GM19023 (cell line): ENCODE measurements around the gene TULP4.
"Not testable (repeated sequence)": the region's sequence is repeated elsewhere in the genome, so short reads cannot be mapped to it uniquely, and the experiment has no call there.

Experiments
- ATAC-seq: cut with Tn5 transposase; IDR thresholded peaks from one replicate; pipeline ENCODE4 v1.9.1; 2021; ENCODE audit warnings: mild to moderate bottlenecking, moderate library complexity; ENCODE audit not compliant: unreplicated experiment

Gene TULP4

DNA sequence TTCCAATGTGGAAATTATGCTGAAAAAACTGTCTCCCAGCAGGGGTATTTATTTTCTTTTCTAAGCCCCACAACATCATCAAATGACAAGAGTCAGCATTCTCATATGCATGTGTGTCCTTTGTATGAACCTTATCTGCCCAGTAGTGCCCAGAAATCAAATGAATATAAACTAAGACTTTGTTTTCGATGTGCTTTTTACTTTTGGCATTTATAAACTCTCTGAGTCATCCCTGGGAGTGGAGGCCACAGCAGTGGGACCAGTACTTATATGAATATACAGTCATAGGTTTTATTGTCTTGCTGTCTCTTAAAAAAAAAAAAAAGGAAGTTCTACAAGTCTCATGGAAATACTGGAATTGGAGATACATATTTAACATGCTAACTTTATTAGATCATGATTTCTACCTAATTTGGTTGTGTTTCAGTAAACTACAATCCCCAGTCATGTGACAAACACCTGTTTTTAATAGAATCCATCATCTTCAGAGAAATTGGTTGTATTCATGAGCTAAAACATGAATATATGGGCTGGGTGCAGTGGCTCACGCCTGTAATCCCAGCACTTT, 148.4 kb downstream of the TULP4 start:
- no peak for ATAC-seq

DNA sequence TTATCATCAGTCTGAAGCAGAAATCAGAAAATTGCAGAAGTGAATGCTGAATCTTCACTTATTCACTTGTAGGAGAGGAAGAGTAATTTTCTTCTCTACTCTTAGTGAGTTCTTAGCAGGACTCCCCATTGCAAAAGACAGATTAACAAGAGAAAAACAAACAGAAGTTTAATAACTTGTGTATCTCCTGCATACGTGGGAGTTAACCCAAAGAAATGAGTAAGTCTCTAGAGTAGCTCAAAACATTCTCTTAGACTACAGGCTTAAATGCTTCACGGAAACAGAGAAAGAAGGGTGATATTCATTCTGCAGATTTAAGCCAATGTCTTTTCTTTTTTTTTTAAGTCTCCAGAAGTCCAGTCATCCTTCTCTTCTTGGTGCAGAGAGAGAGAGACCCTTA, 149.7 kb downstream of the TULP4 start:
- ATAC-seq, result no peak

DNA sequence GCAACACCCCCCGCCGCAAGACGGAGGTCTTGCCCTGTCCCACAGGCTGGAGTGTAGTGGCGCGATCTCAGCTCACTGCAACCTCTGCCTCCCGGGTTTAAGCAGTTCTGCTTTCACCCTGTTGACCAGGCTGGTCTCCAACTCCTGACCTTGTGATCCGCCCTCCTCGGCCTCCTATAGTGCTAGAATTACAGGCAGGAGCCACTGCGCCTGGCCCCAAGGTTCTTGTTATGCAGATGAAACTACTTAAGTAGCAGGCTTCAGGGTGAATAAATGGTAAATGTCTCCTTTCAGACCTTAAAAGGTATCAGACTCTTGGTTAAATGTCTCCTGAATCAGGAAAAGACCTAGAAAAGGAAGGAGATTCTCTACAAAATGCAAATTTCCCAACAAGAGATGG, 152.2 kb downstream of the TULP4 start:
- no peak for ATAC-seq

DNA sequence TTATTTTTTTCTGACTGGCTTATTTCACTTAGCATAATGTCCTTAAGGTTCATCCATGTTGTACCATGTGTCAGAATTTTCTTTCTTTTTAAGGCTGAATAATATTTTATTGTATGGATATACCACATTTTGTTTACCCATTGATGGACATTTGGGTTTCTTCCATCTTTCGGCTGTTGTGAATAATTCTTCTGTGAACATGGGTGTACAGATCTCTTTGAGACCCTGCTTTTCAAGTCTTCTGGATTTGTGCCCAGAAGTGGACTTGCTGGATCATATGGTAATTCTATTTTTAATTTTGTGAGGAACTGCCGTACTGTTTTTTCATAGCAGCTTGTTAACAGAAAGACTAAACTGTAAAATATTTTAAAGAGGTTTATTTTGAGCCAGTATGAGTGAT, 153.0 kb downstream of the TULP4 start:
- no peak for ATAC-seq

DNA sequence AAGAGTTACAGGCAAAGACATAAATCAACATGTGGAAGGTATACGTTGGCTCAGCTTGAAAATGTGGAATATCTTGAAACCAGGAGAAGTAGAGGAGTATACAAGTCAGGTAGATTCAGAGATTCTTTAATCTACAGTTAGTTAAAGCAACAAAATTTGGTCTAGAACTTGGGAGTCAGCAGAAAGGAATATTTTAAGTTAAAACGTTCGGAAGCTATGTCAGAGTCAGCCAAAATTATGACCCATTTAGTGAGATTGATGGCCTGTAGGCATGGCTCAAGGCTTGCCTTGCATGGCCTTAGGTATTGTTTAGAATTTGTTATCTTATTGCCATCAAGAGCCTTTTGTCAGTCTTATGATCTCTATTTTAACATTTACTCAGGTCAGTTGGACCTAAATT, 153.5 kb downstream of the TULP4 start:
- no peak for ATAC-seq

DNA sequence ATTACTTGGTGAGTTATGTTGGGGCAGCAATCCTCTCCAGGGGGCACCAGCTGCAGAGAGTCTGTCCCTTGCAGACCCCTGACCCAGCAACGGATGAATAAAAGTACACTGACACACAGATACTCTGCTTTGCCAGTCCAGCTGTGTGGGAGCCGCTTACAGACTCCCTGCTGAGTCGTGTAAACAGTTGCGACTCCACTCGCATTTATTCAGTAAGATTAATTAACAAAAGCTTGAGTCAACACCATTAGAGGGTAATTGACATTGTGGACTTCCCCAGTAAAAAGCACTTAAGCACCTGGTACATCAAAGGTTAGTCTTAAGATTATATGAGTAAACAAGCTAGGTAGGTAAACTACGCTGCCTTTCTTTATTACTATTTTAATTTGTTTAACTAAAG, 155.7 kb downstream of the TULP4 start:
- no peak for ATAC-seq

DNA sequence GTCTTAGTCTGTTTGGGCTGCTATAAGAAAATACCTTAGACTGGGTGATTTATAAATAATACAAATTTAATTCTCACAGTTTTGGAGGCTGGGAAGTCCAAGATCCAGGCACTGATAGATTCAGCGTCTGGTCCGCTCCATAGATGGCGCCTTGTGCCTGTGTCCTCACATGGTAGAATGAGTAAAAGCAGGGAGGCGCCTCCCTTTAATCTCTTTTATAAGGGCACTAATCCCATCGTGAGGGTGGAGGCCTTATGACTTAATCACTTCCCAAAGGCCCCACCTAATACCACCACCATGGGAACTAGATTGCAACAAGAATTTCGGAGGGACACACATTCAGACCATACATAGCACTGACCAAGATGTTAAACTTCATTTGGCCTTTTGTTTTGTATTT, 156.4 kb downstream of the TULP4 start:
- no peak for ATAC-seq

DNA sequence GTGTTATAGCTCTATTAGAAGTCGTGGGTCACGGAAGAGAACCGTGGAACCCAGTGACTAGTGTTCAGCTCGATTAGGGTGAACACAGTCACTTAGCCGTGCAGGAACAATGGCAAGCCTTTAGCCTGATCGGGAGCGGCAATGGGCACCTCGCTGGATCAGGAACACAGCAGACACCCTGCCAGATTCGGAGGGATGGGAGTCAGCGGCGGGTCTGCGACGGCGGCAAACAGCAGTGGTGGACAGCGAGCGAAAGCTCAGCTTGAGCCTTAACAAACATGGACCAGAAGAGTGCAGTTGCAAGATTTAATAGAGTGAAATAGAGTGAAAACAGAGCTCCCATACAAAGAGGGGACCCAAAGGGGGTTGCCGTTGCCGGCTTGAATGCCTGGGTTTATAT, 157.8 kb downstream of the TULP4 start:
- not testable (repeated sequence) for ATAC-seq

DNA sequence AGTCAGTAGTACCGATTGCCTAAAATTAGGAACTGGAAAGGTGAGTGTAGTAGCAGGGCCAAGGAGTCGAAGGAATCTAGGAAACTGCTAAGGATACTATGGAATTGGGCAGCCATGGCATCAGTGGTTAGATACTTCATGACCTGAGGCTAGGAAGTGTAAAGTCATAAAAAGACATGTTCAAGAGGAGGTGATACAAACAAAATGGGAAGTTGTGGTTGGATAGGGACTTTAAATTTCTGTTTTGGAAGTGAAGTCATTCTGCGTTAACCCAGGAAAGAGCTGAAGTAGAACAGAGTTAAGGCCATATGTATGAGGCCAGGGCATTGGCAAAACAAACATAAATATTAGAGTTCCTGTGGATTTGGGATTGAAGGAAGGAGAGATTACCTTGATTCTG, 159.1 kb downstream of the TULP4 start:
- no peak for ATAC-seq

DNA sequence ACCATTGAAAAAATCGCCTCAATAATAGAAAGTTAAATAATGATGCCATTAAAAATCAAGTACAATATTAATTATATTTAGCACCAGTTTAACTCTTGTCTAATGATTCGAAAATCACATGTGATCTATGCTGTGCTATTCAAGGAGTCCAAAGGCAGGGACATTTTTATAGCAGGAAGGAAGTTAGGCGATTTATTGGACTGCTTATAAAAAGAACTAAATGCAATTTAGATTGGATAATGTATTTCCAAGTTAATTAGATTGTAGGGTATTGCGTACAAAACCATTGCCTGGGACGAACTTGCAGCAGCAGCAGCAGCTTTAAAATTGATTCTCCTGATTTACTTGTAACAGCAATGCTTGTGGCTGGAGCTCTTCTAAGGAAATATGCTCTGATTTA, 160.2 kb downstream of the TULP4 start:
- ATAC-seq, result no peak

DNA sequence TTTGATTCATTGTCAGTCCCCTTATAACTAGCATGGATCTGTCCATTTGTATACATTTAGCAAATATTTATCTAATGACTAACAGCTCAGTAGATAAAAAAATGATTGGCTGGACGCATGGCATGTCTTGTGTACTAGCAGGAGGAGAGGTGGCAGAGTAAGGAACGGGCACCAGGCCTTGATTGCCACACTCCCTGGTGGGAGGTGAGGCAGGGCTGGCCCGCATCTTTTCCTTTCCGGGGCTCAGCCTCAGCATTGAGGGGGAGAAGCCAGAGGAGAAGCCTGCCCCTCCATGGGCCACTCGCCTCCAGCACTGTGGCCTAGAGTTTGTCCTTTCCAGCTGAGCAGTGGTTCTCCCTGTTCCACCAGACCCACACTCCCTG, 162.7 kb downstream of the TULP4 start:
- ATAC-seq, result peak; percentile 7

DNA sequence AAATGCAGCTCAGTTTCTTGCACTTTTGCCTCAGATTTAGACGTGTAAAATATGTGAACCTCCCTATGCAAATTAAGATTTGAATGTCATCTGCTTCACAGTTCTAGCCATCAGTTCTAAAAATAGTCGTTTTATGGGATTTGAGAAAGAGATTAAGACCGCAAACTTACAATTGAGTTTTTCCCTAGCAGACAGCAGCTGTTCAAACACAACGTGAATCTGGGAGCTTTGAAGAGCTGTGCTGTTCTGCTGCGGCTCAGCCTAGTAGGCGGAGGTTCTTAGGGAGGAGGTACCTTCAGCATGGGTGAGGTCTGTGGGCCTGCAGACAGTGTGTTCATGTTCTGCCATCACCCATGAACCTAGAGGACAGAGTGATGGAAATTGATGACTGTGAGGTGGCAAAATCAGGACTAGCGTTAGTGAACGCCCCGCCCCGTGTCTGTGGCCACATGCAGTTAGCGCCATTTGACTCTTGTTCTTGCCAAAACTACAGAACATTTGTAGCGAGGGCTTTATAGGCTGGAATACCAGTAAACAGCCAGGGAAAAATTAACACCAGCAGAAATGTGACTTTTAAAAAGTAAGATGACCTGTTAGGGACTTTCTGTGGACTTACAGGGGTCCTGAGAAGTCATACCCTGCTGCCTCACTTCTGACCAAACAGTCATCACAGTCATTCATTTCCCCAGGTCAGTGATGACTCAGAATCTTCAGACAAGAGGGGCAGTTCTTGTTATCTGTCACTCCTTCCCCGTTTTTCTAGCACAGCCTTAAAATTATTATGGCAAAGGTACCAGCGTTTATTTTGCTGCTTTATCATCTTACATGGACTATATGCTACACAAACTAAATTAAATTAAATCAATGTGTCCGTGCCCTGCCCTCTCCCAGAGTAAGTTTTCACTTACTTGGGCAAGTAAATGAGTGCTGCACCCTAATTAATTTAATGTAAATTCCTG, 163.4 kb downstream of the TULP4 start:
- peak; percentile 81 for ATAC-seq

DNA sequence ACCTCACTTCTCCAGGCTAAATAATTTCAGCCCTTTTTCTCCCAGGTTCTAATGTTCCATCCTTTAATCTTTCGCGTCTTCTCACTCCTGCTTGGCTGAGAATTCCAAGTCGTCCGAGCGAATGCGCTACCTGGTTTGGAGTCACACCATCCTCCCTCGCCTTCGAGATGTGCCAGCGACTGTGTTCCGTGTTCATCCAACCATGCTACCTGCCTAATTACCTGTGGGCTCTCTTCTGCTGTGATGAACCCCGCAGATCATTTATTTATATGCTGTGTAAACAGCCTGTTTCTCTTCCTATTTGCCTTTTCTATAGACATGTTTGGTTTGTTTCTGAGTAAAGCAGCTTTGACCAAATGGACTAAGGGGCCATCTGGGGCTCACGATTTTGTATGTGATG, 164.1 kb downstream of the TULP4 start:
- no peak for ATAC-seq

DNA sequence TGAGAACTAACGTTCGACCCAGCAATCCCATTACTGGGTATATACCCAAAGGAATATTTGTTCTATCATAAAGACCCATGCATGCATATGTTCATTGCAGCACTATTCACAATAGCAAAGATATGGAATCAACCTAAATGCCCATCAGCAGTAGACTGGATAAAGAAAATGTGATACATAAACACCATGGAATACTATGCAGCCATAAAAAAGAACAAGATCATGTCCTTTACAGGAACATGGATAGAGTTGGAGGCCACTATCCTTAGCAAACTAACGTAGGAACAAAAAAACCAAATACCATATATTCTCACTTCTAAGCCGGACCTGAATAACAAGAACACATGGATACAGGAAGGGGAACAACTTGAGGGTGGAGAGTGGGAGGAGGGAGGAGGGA, 165.5 kb downstream of the TULP4 start:
- not testable (repeated sequence) for ATAC-seq

DNA sequence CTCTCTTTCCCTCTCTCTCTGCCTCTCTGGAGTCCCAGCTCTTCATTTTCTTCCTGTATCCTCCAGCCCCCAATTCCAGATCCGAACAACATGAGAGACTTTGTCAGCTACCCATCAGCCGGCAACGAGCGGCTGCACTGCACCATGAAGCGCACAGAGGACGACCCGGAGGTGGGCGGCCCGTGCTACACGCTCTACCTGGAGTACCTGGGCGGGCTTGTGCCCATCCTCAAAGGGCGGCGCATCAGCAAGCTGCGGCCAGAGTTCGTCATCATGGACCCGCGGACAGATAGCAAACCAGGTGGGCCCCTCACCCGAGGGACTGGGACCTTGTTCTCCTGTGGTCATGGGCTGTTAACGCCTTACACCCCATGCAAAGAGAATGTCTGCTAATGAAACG, 168.7 kb downstream of the TULP4 start:
- ATAC-seq, result no peak

DNA sequence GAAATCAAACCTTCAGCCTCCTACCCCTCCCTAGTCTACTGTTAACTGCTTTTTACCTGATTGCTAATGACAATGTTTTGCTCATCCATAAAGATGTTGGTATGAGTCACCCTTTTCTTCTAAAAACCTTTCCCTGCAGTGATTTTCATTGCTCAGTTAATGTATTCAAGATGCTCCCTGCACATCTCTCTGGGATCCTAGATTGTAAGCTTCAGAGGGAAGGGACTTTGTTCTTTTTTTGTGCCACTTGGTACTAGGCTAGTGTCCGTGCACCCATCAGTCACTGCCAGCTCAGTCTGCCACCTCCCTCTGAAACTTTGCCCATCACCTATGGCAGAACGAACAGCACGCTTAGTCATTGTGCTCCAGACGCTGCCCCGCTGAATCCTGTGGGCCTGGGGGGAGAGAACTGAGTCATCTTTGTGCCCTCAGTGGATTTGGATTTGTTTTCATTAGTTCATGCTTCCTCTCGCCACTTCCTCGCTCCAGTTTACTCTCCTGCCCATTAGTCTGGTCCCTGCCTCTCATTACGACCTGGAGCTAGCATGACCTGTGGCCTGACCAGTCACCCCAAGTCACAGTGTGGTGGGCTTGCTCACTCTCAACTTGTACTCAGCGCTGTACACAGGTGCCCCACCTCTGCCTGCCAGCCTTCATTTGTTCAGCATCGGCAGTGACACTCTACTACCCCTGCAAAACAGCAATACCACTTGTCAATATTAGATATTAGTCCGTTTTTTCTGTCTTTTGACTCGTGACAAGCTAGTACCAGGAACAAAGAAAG, 169.6 kb downstream of the TULP4 start:
- no peak for ATAC-seq

DNA sequence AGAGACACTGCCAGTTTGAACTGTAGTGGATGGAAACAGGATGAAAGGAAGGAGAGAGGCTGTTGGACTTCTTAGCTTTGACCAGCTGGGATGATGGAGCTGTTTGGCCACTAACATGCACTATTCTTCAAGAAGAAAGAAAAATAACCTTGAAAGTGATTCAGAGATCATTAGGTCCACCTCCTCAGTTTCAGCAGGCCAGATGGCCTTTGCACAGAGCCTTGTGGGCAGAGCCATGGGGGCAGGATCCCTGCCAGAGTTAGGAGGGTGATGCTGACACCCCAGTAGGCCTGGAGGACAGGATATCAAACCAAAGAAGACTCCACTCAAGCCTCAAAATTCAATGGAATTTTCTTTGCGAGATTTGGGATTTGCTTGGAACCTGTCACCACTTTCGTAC, 173.2 kb downstream of the TULP4 start:
- no peak for ATAC-seq

DNA sequence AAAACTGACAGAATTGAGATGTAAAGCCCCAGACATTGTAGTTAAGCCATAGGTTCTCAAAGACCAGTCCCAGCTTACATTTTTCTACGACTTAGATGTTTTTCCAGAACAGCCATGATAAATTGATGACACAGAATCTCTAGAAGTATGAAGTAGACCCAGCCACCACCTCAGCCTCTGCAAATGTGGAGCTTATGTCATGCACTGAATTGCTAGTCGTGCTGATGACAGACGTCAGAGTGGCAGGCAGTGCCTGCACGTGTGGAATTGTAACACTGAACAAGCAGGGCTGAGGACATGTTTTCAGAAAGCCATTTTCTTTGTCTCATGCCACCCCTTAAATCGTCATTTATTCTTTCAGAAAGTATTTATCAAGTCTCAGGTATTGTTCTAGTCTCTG, 175.2 kb downstream of the TULP4 start:
- ATAC-seq, result no peak

DNA sequence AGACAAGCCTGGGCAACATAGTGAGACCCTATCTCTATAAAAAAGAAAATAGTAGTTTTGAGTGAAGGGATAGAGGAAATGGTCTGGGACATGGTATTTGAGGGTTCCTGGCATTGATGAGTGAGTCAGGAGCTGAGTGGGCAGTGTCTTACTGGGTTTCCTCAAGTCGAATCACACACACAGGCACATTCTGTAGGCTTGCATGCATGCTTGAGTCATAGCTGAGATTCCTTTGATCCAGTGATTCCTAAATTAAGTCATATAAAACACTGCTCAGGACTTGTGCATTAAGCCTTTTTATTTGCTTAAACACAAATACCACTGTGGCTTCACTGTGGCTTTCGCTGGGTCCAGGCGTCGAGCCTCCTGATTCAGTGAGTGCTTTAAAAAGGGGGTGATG, 175.8 kb downstream of the TULP4 start:
- ATAC-seq, result no peak

DNA sequence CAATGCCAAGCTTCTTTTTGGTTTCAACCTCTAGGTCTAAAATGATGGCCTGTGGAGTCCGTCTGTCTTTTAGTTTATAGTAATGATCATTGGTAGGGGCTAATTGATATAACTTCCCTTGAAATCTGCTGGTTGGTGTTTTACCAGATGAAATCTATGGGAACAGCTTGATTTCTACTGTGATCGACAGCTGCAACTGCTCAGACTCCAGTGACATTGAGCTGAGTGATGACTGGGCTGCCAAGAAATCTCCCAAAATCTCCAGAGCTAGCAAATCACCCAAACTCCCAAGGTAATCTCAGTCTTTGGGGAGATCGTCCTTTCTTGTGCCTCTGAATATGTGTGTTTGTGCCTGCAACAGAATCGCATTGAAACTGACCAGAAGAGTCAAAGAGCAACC, 177.2 kb downstream of the TULP4 start:
- no peak for ATAC-seq

DNA sequence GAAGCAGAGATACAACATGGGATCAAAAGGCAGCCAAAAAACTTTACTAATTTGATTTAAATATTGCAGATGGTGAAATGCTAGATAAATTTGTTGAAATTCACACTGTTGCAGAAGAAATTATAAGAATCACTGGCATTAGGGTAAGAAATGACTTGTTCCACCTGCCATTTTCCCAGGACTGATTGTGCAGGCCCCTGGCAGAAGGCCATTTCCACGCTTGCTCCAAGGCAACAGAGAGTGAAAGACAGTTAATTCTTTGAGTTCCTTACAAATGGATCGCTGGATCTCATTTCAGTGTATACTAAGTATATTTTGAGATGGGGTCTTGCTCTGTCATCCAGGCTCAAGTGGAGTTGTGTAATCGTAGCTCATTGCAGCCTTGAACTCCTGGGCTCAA, 180.6 kb downstream of the TULP4 start:
- ATAC-seq, result no peak

DNA sequence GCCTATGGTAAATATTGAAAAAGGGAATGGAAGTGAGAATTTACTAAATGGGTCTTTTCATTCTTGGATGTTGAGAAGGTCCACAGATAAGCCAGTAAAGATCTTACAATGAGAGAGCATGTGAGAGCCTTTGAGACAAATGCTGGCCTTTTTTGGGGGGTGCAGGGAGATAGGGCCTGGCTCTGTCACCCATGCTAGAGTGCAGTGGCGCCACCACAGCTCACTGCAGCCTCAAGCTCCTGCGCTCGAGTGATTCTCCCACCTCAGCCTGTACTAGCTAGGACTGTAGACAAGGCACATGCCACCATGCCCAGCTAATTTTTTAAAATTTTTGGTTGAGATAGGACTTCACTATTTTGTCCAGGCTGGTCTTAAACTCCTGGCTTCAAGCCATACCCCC, 184.4 kb downstream of the TULP4 start:
- no peak for ATAC-seq
